GM18498 (cell line): Measurements from ENCODE around the gene ATXN2.
"Not testable (repeated sequence)": the region's sequence is repeated elsewhere in the genome, so short reads cannot be mapped to it uniquely, and the experiment has no call there.

Experiments
- ATAC-seq: cut with Tn5 transposase; IDR thresholded peaks from one replicate; pipeline ENCODE4 v1.9.1; 2021; ENCODE audit warnings: mild to moderate bottlenecking, moderate library complexity; ENCODE audit not compliant: unreplicated experiment

Gene ATXN2

GRCh38 chr12:111507258-111507657 is 91.9 kb downstream of the ATXN2 start:
- not testable (repeated sequence) for ATAC-seq

- ATAC-seq: no peak
Measured at GRCh38 chr12:111506260-111506659, 92.9 kb downstream of the ATXN2 start.

GRCh38 chr12:111505601-111506036 is 93.5 kb downstream of the ATXN2 start:
- no peak for ATAC-seq

- no peak for ATAC-seq
Measured at GRCh38 chr12:111503116-111503515, 96.0 kb downstream of the ATXN2 start.

- ATAC-seq: no peak
Measured at GRCh38 chr12:111494676-111495075, 104.4 kb downstream of the ATXN2 start.

GRCh38 chr12:111492979-111493378 is 106.1 kb downstream of the ATXN2 start:
- ATAC-seq: not testable (repeated sequence)

GRCh38 chr12:111488798-111489197 is 110.3 kb downstream of the ATXN2 start:
- no peak for ATAC-seq

GRCh38 chr12:111488271-111488670 is 110.8 kb downstream of the ATXN2 start:
- no peak for ATAC-seq

GRCh38 chr12:111482462-111482861 is 116.7 kb downstream of the ATXN2 start:
- ATAC-seq: no peak

GRCh38 chr12:111471236-111471635 is 127.9 kb downstream of the ATXN2 start:
- no peak for ATAC-seq

GRCh38 chr12:111469401-111469800 is 129.7 kb downstream of the ATXN2 start:
- no peak for ATAC-seq

GRCh38 chr12:111467857-111468241 is 131.3 kb downstream of the ATXN2 start:
- ATAC-seq: no peak

GRCh38 chr12:111467092-111467856 is 131.8 kb downstream of the ATXN2 start:
- ATAC-seq: no peak

- ATAC-seq: no peak
Measured at GRCh38 chr12:111462210-111462769, 136.8 kb downstream of the ATXN2 start.

GRCh38 chr12:111460111-111460510 is 139.0 kb downstream of the ATXN2 start:
- not testable (repeated sequence) for ATAC-seq

GRCh38 chr12:111458546-111459172 is 140.5 kb downstream of the ATXN2 start:
- no peak for ATAC-seq

- ATAC-seq: no peak
Measured at GRCh38 chr12:111457577-111457976, 141.5 kb downstream of the ATXN2 start.

GRCh38 chr12:111457071-111457470 is 142.0 kb downstream of the ATXN2 start:
- no peak for ATAC-seq

GRCh38 chr12:111455448-111456320 is 143.4 kb downstream of the ATXN2 start:
- ATAC-seq: no peak

- ATAC-seq: no peak
Measured at GRCh38 chr12:111454716-111455447, 144.2 kb downstream of the ATXN2 start.
